Esophagus muscularis mucosa (tissue), 4 donors: ENCODE results near the gene RNF11.

Source experiments
- EP300 ChIP-seq: sonication (generic); formaldehyde crosslinking; IDR thresholded peaks from one replicate; pipeline ENCODE4 v1.6.1; 2017; ENCODE audit warnings: antibody characterized with exemption
- POLR2A ChIP-seq: fragments of 450-650 bp; IDR thresholded peaks from one replicate; pipeline ENCODE4 v1.6.1; 2017; ENCODE audit warnings: antibody characterized with exemption, moderate library complexity, mild to moderate bottlenecking, low read depth
- POLR2AphosphoS5 ChIP-seq, 2 donors: sonication (generic); formaldehyde crosslinking; IDR thresholded peaks; one replicate each; pipeline ENCODE4 v1.6.1; 2017; ENCODE audit warnings: antibody characterized with exemption in 2 of 2
- TF ChIP-seq, protein P1 (sequence below), 3 experiments: fragments of 200-600 bp in 2 of 3; fragments of 450-650 bp in 1 of 3; sonication (generic) in 2 of 3; IDR thresholded peaks; one replicate each; pipeline ENCODE4 v1.5.1; 2017 to 2019; ENCODE audit warnings: antibody characterized with exemption in 3 of 3, mild to moderate bottlenecking in 2 of 3, moderate library complexity in 1 of 3

DNA sequence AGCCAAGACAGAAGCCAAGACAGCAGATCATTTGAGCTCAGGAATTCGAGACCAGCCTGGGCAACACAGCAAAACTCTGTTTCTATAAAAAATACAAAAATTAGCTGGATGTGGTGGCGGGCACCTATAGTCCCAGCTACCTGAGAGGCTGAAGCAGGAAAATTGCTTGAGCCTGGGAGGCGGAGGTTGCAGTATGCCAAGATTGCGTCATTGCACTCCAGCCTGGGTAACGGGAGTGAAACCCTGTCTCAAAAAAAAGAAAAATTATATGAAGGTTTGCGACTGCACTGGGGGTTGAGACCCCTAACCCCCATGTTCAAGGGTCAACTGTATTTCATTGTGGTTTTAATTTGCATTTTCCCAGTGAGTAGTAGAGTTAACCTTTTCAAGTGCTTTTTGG lies 16.3 kb downstream of the RNF11 start:
- TF ChIP-seq, protein P1, sequence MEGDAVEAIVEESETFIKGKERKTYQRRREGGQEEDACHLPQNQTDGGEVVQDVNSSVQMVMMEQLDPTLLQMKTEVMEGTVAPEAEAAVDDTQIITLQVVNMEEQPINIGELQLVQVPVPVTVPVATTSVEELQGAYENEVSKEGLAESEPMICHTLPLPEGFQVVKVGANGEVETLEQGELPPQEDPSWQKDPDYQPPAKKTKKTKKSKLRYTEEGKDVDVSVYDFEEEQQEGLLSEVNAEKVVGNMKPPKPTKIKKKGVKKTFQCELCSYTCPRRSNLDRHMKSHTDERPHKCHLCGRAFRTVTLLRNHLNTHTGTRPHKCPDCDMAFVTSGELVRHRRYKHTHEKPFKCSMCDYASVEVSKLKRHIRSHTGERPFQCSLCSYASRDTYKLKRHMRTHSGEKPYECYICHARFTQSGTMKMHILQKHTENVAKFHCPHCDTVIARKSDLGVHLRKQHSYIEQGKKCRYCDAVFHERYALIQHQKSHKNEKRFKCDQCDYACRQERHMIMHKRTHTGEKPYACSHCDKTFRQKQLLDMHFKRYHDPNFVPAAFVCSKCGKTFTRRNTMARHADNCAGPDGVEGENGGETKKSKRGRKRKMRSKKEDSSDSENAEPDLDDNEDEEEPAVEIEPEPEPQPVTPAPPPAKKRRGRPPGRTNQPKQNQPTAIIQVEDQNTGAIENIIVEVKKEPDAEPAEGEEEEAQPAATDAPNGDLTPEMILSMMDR (IDR thresholded peaks at IDR 0.05): no peak
- TF ChIP-seq POLR2A (no peak), POLR2AphosphoS5 (IDR thresholded peaks at IDR 0.05) (no peak), EP300 (no peak)
